Measurements from ENCODE around the gene MYO18A.
"Not testable (repeated sequence)": the region's sequence is repeated elsewhere in the genome, so short reads cannot be mapped to it uniquely, and the experiment has no call there.

MYO18A gene

GRCh38 chr17:29180034-29180787 is at the start of gene MYO18A:
TSS of gene MYO18A (minus strand) at chr17:29180398. CDS start at chr17:29166940, 13,458 bp downstream.
- peak; percentile 51 for DNase-seq

GRCh38 chr17:29225396-29225795 is 45.2 kb upstream of the MYO18A start:
- no peak for DNase-seq

GRCh38 chr17:29221338-29221737 is 41.1 kb upstream of the MYO18A start:
- not testable (repeated sequence) for DNase-seq

GRCh38 chr17:29219378-29220047 is 39.3 kb upstream of the MYO18A start:
- peak; percentile 54 for DNase-seq

- DNase-seq, result no peak
These were observed 36.7 kb upstream of the MYO18A start for GRCh38 chr17:29216856-29217255.

GRCh38 chr17:29216181-29216580 is 36.0 kb upstream of the MYO18A start:
- DNase-seq, result no peak

- DNase-seq, result no peak
These were observed 35.5 kb upstream of the MYO18A start for GRCh38 chr17:29215717-29216116.

- no peak for DNase-seq
These were observed 35.0 kb upstream of the MYO18A start for GRCh38 chr17:29215174-29215573.

GRCh38 chr17:29214215-29215146 is 34.3 kb upstream of the MYO18A start:
- no peak for DNase-seq

- DNase-seq, result no peak
These were observed 32.5 kb upstream of the MYO18A start for GRCh38 chr17:29212681-29213121.

GRCh38 chr17:29212094-29212631 is 32.0 kb upstream of the MYO18A start:
- DNase-seq, result no peak

GRCh38 chr17:29210879-29211278 is 30.7 kb upstream of the MYO18A start:
- DNase-seq, result no peak

- DNase-seq, result no peak
These were observed 28.9 kb upstream of the MYO18A start for GRCh38 chr17:29209073-29209472.

GRCh38 chr17:29207975-29208374 is 27.8 kb upstream of the MYO18A start:
- DNase-seq, result no peak

- no peak for DNase-seq
These were observed 24.8 kb upstream of the MYO18A start for GRCh38 chr17:29205047-29205446.

GRCh38 chr17:29204068-29204804 is 24.0 kb upstream of the MYO18A start:
- DNase-seq, result not testable (repeated sequence)

- no peak for DNase-seq
These were observed 17.5 kb upstream of the MYO18A start for GRCh38 chr17:29197516-29198272.

- no peak for DNase-seq
These were observed 16.7 kb upstream of the MYO18A start for GRCh38 chr17:29196769-29197515.

- no peak for DNase-seq
These were observed 15.4 kb upstream of the MYO18A start for GRCh38 chr17:29195465-29196081.

GRCh38 chr17:29194669-29195068 is 14.5 kb upstream of the MYO18A start:
- no peak for DNase-seq
